ENCODE measurements around the gene ZFAND3. TPM values are rescaled to one million over a fixed set of nuclear protein-coding genes. Genes with fewer than 3 reads are reported as not detected.

Gene ZFAND3
- total RNA-seq, 1 experiment from 2014 or later, result 47.2 TPM

DNA sequence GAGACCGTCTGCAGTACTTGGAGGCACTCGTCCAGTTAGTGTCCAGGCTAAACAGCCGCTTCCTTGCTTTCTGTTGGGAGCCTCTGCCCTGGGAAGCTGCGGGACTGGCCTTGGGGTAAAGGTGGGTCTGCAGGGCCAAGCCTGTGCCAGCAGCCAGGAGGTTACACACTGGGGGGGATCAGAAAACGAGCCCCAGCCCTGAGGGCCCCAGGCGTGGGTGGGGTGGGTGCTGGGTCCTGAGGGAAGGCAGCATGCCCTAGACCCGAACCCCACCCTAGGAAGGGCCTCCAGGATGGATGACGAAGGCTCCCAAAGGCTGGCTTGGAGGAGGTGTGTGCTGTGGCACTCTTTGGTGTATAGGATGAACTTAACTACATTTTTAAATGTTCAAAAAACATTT is 335.2 kb downstream of the ZFAND3 start:
- ChIA-PET RAD21 (ENCODE audit: low non-redundant PET in 1 of 2, low total read pairs in 2 of 2, uncharacterized antibody in 2 of 2, unreplicated experiment in 2 of 2) (no interaction called here), CTCF (no interaction called here), POLR2A (no interaction called here)
- H3K27me3 ChIP-seq (ENCODE audit: insufficient read depth, low read length), result no peaks in the 10 kb centered on the region
- H2AFZ ChIP-seq (ENCODE audit: low read depth, low read length, poor library complexity, severe bottlenecking), result no peak overlapping the region
- no peak overlapping the region for H3K4me2 ChIP-seq (ENCODE audit: low read length)
- intact Hi-C loops (cut with micrococcal nuclease), result no loop called here
- no peak for DNase-seq (ENCODE audit: low read depth, low spot score)
- no peaks in the 10 kb centered on the region for H3K36me3 ChIP-seq (ENCODE audit: control insufficient read depth in 1 of 2, insufficient read depth in 2 of 2, low read length in 2 of 2)
- no peaks in the 10 kb centered on the region for H3K9me2 ChIP-seq (ENCODE audit: insufficient read depth)
- no peaks in the 10 kb centered on the region for H3K9me3 ChIP-seq (ENCODE audit: control insufficient read depth in 1 of 2, insufficient read depth in 1 of 2, low read depth in 1 of 2, low read length in 2 of 2)
- H3K79me2 ChIP-seq (ENCODE audit: insufficient read depth, low read length), result no peaks in the 10 kb centered on the region
- H3K4me3 ChIP-seq (replicated peaks in 1 of 2; ENCODE audit: low read depth in 1 of 2, low read length in 2 of 2), result no peak overlapping the region
- H3K9ac ChIP-seq (ENCODE audit: low read length), result no peak overlapping the region
- no TSS peak for BruUV-seq (replicated peaks)
- TF ChIP-seq JUND (IDR thresholded peaks at IDR 0.05), result no peak
- no peak for TF ChIP-seq ZFX (IDR thresholded peaks at IDR 0.05)
- no peak overlapping the region for H3K27ac ChIP-seq (ENCODE audit: low read depth, low read length)
- ATAC-seq, result no peak
- H3K4me1 ChIP-seq (ENCODE audit: control insufficient read depth in 1 of 2, insufficient read depth in 2 of 2, low read length in 2 of 2), result no peaks in the 10 kb centered on the region
- no peaks in the 10 kb centered on the region for H4K20me1 ChIP-seq (ENCODE audit: insufficient read depth)

DNA sequence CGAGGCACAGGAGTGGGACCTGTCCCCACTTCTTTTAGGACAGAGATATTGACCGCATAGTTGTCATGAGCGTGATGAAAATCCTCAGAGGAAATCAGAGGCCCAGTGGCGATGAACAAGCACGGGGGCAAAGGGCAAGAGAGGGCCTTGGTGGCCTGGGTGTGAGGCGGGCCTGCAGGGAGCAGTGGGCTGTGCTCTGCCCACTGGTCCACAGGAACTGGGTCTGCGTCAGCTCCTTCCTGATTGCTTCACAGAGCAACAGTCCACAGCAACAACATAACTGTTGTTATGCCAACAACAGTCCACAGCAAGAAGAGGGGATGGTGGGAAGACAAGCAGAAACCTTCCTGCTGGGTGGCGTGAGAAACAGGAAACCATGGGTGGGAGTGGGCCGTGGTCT is 335.6 kb downstream of the ZFAND3 start:
- no peak for ATAC-seq
- H3K27me3 ChIP-seq (ENCODE audit: insufficient read depth, low read length), result no peaks in the 10 kb centered on the region
- no peak overlapping the region for H3K4me2 ChIP-seq (ENCODE audit: low read length)
- H3K27ac ChIP-seq (ENCODE audit: low read depth, low read length), result no peak overlapping the region
- no peaks in the 10 kb centered on the region for H3K4me1 ChIP-seq (ENCODE audit: control insufficient read depth in 1 of 2, insufficient read depth in 2 of 2, low read length in 2 of 2)
- H4K20me1 ChIP-seq (ENCODE audit: insufficient read depth), result no peaks in the 10 kb centered on the region
- no peak overlapping the region for H3K9ac ChIP-seq (ENCODE audit: low read length)
- H3K9me2 ChIP-seq (ENCODE audit: insufficient read depth), result no peaks in the 10 kb centered on the region
- no peaks in the 10 kb centered on the region for H3K9me3 ChIP-seq (ENCODE audit: control insufficient read depth in 1 of 2, insufficient read depth in 1 of 2, low read depth in 1 of 2, low read length in 2 of 2)
- DNase-seq (ENCODE audit: low read depth, low spot score), result no peak
- CTCF ChIA-PET, result no interaction called here
- intact Hi-C loops (cut with micrococcal nuclease), result no loop called here
- H3K79me2 ChIP-seq (ENCODE audit: insufficient read depth, low read length), result no peaks in the 10 kb centered on the region
- BruUV-seq (replicated peaks), result no TSS peak
- no peak overlapping the region for H3K4me3 ChIP-seq (replicated peaks in 1 of 2; ENCODE audit: low read depth in 1 of 2, low read length in 2 of 2)
- RAD21 ChIA-PET (ENCODE audit: low non-redundant PET in 1 of 2, low total read pairs in 2 of 2, uncharacterized antibody in 2 of 2, unreplicated experiment in 2 of 2), result no interaction called here
- POLR2A ChIA-PET, result no interaction called here
- H3K36me3 ChIP-seq (ENCODE audit: control insufficient read depth in 1 of 2, insufficient read depth in 2 of 2, low read length in 2 of 2), result no peaks in the 10 kb centered on the region
- no peak overlapping the region for H2AFZ ChIP-seq (ENCODE audit: low read depth, low read length, poor library complexity, severe bottlenecking)
- TF ChIP-seq EGR1 (IDR thresholded peaks at IDR 0.05; ENCODE audit: low read depth) (no peak), SRF (IDR thresholded peaks at IDR 0.05; ENCODE audit: low read depth) (no peak), SP1 (IDR thresholded peaks at IDR 0.05; ENCODE audit: low read depth) (no peak), EZH2phosphoT487 (IDR thresholded peaks at IDR 0.05; ENCODE audit: borderline replicate concordance) (no peak), ZFX (IDR thresholded peaks at IDR 0.05) (no peak), FOSL1 (IDR thresholded peaks at IDR 0.05; ENCODE audit: low read depth) (no peak), TCF7L2 (IDR thresholded peaks at IDR 0.05; ENCODE audit: borderline replicate concordance, extremely low read depth, insufficient read depth, insufficient read length) (no peak), YY1 (IDR thresholded peaks at IDR 0.05; ENCODE audit: extremely low read depth, insufficient replicate concordance, low read depth, low read length) (no peak)
- TF ChIP-seq, protein P1, sequence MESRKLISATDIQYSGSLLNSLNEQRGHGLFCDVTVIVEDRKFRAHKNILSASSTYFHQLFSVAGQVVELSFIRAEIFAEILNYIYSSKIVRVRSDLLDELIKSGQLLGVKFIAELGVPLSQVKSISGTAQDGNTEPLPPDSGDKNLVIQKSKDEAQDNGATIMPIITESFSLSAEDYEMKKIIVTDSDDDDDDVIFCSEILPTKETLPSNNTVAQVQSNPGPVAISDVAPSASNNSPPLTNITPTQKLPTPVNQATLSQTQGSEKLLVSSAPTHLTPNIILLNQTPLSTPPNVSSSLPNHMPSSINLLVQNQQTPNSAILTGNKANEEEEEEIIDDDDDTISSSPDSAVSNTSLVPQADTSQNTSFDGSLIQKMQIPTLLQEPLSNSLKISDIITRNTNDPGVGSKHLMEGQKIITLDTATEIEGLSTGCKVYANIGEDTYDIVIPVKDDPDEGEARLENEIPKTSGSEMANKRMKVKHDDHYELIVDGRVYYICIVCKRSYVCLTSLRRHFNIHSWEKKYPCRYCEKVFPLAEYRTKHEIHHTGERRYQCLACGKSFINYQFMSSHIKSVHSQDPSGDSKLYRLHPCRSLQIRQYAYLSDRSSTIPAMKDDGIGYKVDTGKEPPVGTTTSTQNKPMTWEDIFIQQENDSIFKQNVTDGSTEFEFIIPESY (IDR thresholded peaks at IDR 0.05; ENCODE audit: extremely low read depth, insufficient replicate concordance, low read length), result no peak
- TF ChIP-seq, protein P2, sequence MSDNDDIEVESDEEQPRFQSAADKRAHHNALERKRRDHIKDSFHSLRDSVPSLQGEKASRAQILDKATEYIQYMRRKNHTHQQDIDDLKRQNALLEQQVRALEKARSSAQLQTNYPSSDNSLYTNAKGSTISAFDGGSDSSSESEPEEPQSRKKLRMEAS (IDR thresholded peaks at IDR 0.05), result no peak
- TF ChIP-seq, protein P3, sequence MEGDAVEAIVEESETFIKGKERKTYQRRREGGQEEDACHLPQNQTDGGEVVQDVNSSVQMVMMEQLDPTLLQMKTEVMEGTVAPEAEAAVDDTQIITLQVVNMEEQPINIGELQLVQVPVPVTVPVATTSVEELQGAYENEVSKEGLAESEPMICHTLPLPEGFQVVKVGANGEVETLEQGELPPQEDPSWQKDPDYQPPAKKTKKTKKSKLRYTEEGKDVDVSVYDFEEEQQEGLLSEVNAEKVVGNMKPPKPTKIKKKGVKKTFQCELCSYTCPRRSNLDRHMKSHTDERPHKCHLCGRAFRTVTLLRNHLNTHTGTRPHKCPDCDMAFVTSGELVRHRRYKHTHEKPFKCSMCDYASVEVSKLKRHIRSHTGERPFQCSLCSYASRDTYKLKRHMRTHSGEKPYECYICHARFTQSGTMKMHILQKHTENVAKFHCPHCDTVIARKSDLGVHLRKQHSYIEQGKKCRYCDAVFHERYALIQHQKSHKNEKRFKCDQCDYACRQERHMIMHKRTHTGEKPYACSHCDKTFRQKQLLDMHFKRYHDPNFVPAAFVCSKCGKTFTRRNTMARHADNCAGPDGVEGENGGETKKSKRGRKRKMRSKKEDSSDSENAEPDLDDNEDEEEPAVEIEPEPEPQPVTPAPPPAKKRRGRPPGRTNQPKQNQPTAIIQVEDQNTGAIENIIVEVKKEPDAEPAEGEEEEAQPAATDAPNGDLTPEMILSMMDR (IDR thresholded peaks at IDR 0.05 in 2 of 3, conservative IDR thresholded peaks at IDR 0.05 in 1 of 3; ENCODE audit: borderline replicate concordance in 1 of 3, insufficient read depth in 1 of 3, low read depth in 2 of 3, low read length in 2 of 3), result no peak
- TF ChIP-seq, protein P4, sequence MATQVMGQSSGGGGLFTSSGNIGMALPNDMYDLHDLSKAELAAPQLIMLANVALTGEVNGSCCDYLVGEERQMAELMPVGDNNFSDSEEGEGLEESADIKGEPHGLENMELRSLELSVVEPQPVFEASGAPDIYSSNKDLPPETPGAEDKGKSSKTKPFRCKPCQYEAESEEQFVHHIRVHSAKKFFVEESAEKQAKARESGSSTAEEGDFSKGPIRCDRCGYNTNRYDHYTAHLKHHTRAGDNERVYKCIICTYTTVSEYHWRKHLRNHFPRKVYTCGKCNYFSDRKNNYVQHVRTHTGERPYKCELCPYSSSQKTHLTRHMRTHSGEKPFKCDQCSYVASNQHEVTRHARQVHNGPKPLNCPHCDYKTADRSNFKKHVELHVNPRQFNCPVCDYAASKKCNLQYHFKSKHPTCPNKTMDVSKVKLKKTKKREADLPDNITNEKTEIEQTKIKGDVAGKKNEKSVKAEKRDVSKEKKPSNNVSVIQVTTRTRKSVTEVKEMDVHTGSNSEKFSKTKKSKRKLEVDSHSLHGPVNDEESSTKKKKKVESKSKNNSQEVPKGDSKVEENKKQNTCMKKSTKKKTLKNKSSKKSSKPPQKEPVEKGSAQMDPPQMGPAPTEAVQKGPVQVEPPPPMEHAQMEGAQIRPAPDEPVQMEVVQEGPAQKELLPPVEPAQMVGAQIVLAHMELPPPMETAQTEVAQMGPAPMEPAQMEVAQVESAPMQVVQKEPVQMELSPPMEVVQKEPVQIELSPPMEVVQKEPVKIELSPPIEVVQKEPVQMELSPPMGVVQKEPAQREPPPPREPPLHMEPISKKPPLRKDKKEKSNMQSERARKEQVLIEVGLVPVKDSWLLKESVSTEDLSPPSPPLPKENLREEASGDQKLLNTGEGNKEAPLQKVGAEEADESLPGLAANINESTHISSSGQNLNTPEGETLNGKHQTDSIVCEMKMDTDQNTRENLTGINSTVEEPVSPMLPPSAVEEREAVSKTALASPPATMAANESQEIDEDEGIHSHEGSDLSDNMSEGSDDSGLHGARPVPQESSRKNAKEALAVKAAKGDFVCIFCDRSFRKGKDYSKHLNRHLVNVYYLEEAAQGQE (IDR thresholded peaks at IDR 0.05; ENCODE audit: low read depth), result no peak
